Keratinocyte (primary cell): Measurements from ENCODE around the gene GOLGB1. TPM values are rescaled to one million over a fixed set of nuclear protein-coding genes. Genes with fewer than 3 reads are reported as not detected.

Source experiments
- DNase-seq: peaks from one replicate; pipeline ENCODE4 v3.0.0-alpha.2; 2011; ENCODE audit warnings: low read depth, missing footprints, low spot score
- FAIRE-seq: peaks from 2 replicates; lab custom pipeline; 2011; peaks lifted over from hg19 to GRCh38; lab: Jason Lieb, UNC
- H2AFZ ChIP-seq: 2 replicates; pipeline ENCODE4 v1.6.0; 2012; ENCODE audit warnings: low read length, control low read depth, inconsistent platforms; ENCODE audit not compliant: control insufficient read depth
- H3K27ac ChIP-seq: 2 replicates; pipeline ENCODE4 v1.5.1; 2011; ENCODE audit warnings: low read length; ENCODE audit not compliant: control insufficient read depth, insufficient read depth
- H3K27me3 ChIP-seq: 3 replicates; pipeline ENCODE4 v1.6.0; 2011; ENCODE audit warnings: low read length; ENCODE audit not compliant: control insufficient read depth, insufficient read depth; ENCODE audit errors: extremely low read depth
- H3K36me3 ChIP-seq, 2 experiments: 2 replicates in 1 of 2; 3 replicates in 1 of 2; pipeline ENCODE4 v1.5.1; 2011; ENCODE audit warnings: low read length in 2 of 2, mild to moderate bottlenecking in 1 of 2; ENCODE audit not compliant: control insufficient read depth in 2 of 2, insufficient read depth in 2 of 2; ENCODE audit errors: extremely low read depth in 1 of 2
- H3K4me1 ChIP-seq: 3 replicates; pipeline ENCODE4 v1.5.1; 2011; ENCODE audit warnings: low read length; ENCODE audit not compliant: control insufficient read depth, insufficient read depth; ENCODE audit errors: extremely low read depth
- H3K4me2 ChIP-seq: 3 replicates; pipeline ENCODE4 v1.6.0; 2011; ENCODE audit warnings: low read depth, low read length; ENCODE audit not compliant: control insufficient read depth, insufficient read depth; ENCODE audit errors: extremely low read depth
- H3K4me3 ChIP-seq, 3 experiments: fragments of 200-600 bp in 1 of 3; sonication (generic) in 1 of 3; 2 replicates in 2 of 3; 3 replicates in 1 of 3; pipeline ENCODE4 v1.5.1; 2011 to 2016; ENCODE audit warnings: low read length in 3 of 3, mild to moderate bottlenecking in 3 of 3, control low read depth in 2 of 3, inconsistent platforms in 1 of 3, low read depth in 1 of 3, mixed read lengths in 1 of 3, mixed run types in 1 of 3, moderate library complexity in 1 of 3; ENCODE audit not compliant: control insufficient read depth in 2 of 3, insufficient read depth in 2 of 3; ENCODE audit errors: extremely low read depth in 1 of 3
- H3K79me2 ChIP-seq: 2 replicates; pipeline ENCODE4 v1.6.0; 2012; ENCODE audit warnings: low read length; ENCODE audit not compliant: control insufficient read depth, insufficient read depth
- H3K9ac ChIP-seq: 3 replicates; pipeline ENCODE4 v1.6.0; 2011; ENCODE audit warnings: low read length; ENCODE audit not compliant: control insufficient read depth, insufficient read depth; ENCODE audit errors: extremely low read depth
- H3K9me1 ChIP-seq: 3 replicates; pipeline ENCODE4 v1.6.0; 2011; ENCODE audit warnings: low read length; ENCODE audit not compliant: control insufficient read depth, insufficient read depth; ENCODE audit errors: extremely low read depth
- H3K9me3 ChIP-seq: 2 replicates; pipeline ENCODE4 v1.5.1; 2012; ENCODE audit warnings: low read depth, low read length; ENCODE audit not compliant: control insufficient read depth
- H4K20me1 ChIP-seq: 3 replicates; pipeline ENCODE4 v1.6.0; 2011; ENCODE audit warnings: low read length; ENCODE audit not compliant: control insufficient read depth, insufficient read depth; ENCODE audit errors: extremely low read depth
- EZH2 ChIP-seq: IDR thresholded peaks from one replicate; pipeline ENCODE4 v1.6.1; 2012; ENCODE audit warnings: inconsistent platforms, mild to moderate bottlenecking, low read length, moderate library complexity
- dilution Hi-C: fragments of 300-500 bp; cut with MboI; formaldehyde crosslinking; loops from one replicate; pipeline ENCODE4 v1.7.0; 2020; ENCODE audit warnings: low sequenced_read_pairs; ENCODE audit not compliant: extremely low pct_ligation_motif_present
- polyA plus RNA-seq, 5 experiments: library from polyadenylated mRNA; depleted of rRNA in 3 of 5; stranded (reverse) in 3 of 5; stranded (forward) in 1 of 5; unstranded in 1 of 5; fragments of >200 nt; gene quantifications; 1 replicate in 1 of 5; 2 replicates in 3 of 5; 3 replicates in 1 of 5; pipeline versions ENCODE4 v1.2.1 to v1.2.3, GENCODE V29; 2011 to 2012; ENCODE audit warnings: missing spikeins in 2 of 5, low read depth in 1 of 5, low replicate concordance in 1 of 5
- TF ChIP-seq, protein P1 (sequence below), 3 experiments: IDR thresholded peaks in 1 of 3; conservative IDR thresholded peaks in 1 of 3; optimal IDR thresholded peaks in 1 of 3; 2 replicates in 2 of 3; 3 replicates in 1 of 3; pipeline versions ENCODE3 to v1.5.1; 2011; ENCODE audit warnings: low read length in 3 of 3, mild to moderate bottlenecking in 3 of 3, moderate library complexity in 2 of 3, control low read depth in 1 of 3, inconsistent platforms in 1 of 3; ENCODE audit not compliant: insufficient read depth in 2 of 3; ENCODE audit errors: extremely low read depth in 1 of 3

The GOLGB1 gene
- polyA plus RNA-seq, 1 donor (not counting 4 experiments of a cell fraction or from before 2014, with no cell fraction given): 21.7 TPM

DNA sequence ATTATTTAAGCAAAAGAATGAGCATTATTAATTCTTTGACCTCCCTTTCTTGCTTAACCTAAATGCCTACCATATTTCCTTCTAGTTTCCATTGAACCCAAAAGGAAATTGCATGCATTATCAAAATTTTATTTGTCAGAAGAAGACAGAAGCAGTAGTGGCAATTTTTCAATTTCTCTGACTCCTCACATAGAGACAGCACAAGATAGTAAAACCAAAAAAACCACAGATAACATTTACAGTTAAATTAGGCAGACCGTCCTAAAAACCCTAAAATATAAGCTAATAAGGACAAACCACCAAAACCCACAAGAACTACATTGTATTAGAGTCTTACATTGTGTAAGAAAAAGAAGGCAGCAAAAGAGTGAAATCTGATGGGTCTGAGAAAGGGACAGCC lies 27.1 kb downstream of the GOLGB1 start:
- no peaks in the 10 kb centered on the region for H3K27me3 ChIP-seq
- no peak overlapping the region for H2AFZ ChIP-seq
- no peak for DNase-seq
- no peak overlapping the region for H3K9ac ChIP-seq
- H3K4me2 ChIP-seq: no peak overlapping the region
- no peaks in the 10 kb centered on the region for H3K4me1 ChIP-seq
- peaks cover 30% of the 10 kb centered on the region in 2 experiments for H3K36me3 ChIP-seq
- no peak for TF ChIP-seq EZH2
- TF ChIP-seq, protein P1, sequence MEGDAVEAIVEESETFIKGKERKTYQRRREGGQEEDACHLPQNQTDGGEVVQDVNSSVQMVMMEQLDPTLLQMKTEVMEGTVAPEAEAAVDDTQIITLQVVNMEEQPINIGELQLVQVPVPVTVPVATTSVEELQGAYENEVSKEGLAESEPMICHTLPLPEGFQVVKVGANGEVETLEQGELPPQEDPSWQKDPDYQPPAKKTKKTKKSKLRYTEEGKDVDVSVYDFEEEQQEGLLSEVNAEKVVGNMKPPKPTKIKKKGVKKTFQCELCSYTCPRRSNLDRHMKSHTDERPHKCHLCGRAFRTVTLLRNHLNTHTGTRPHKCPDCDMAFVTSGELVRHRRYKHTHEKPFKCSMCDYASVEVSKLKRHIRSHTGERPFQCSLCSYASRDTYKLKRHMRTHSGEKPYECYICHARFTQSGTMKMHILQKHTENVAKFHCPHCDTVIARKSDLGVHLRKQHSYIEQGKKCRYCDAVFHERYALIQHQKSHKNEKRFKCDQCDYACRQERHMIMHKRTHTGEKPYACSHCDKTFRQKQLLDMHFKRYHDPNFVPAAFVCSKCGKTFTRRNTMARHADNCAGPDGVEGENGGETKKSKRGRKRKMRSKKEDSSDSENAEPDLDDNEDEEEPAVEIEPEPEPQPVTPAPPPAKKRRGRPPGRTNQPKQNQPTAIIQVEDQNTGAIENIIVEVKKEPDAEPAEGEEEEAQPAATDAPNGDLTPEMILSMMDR (optimal IDR thresholded peaks at IDR 0.05 in 1 of 3, IDR thresholded peaks at IDR 0.05 in 1 of 3, conservative IDR thresholded peaks at IDR 0.05 in 1 of 3; ENCODE audit: extremely low read depth in 1 of 3, insufficient read depth in 2 of 3, low read length in 3 of 3): no peak
- H3K9me3 ChIP-seq: no peaks in the 10 kb centered on the region
- no peaks in the 10 kb centered on the region for H4K20me1 ChIP-seq
- H3K27ac ChIP-seq: no peak overlapping the region
- no peaks in the 10 kb centered on the region for H3K9me1 ChIP-seq
- no peaks in the 10 kb centered on the region for H3K79me2 ChIP-seq
- dilution Hi-C loops: no loop called here
- FAIRE-seq: no peak
- no peak overlapping the region for H3K4me3 ChIP-seq

DNA sequence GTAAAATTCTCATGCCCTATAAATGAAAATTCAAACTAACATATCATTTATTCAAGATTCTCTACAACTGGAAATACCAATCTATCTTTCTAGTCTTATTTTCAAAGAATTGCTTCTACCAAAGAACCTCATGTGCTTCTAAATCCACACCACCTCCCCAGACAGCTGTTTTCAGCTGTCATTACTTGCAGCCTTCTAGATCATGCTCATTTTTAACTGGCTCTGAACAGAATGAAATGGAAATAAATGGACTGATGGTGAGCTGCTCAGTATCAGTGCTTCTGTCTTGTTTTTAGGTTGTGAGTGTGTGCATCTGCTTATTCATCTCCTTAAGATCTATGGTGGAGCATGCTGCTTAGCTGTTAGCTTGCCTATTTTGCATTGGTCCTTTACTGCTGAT lies 29.4 kb downstream of the GOLGB1 start:
- no peak for FAIRE-seq

More for the DNA sequence above, 29.4 kb downstream of the GOLGB1 start:
- TF ChIP-seq, protein P1 (optimal IDR thresholded peaks at IDR 0.05 in 1 of 3, IDR thresholded peaks at IDR 0.05 in 1 of 3, conservative IDR thresholded peaks at IDR 0.05 in 1 of 3; ENCODE audit: extremely low read depth in 1 of 3, insufficient read depth in 2 of 3, low read length in 3 of 3): no peak
- no peak for TF ChIP-seq EZH2
- no peak overlapping the region for H3K4me2 ChIP-seq
- no peaks in the 10 kb centered on the region for H3K27me3 ChIP-seq
- H3K27ac ChIP-seq: no peak overlapping the region
- no peaks in the 10 kb centered on the region for H3K9me1 ChIP-seq
- no peak overlapping the region for H2AFZ ChIP-seq
- H3K79me2 ChIP-seq: no peaks in the 10 kb centered on the region
- dilution Hi-C loops: no loop called here
- no peaks in the 10 kb centered on the region for H3K9me3 ChIP-seq
- peaks cover 21 to 34% of the 10 kb centered on the region in 2 experiments for H3K36me3 ChIP-seq
- H3K4me3 ChIP-seq: no peak overlapping the region
- H3K9ac ChIP-seq: no peak overlapping the region
- no peaks in the 10 kb centered on the region for H3K4me1 ChIP-seq
- DNase-seq: no peak
- H4K20me1 ChIP-seq: no peaks in the 10 kb centered on the region
